ENCODE measurements around the gene FAM131A.

DNA sequence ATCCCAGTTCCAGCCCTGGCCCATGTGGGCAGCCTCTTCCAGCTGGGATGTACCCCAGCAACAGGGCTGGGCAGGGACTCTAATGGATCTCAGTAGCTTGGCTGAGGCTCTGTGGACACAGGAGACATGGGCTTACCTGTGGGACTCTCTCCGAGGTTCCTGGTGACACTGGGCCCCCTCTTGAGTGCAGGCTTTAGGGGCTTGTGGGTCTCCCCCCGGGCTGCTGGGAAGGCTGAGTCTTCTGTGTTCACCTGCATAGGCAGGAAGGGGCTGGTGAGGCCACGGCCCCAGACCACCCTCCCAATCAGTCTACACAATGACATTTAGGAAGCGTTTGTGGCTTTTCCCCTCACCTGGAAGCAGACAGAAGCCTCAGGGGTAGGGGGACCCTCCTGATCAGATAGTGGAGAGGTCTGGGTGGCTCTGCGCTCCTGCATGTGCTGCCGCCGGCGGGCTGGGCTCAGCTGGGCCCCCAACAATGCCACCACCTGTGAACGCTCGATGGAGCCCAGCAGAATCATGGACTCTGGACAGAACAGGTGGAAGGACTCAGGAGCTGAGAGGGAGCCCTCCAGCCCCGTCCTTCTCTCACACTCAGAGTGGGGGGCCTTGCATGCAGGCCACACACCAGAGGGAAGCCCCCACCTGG is 15.6 kb downstream of the FAM131A start:
- TF ChIP-seq CTCF (conservative IDR thresholded peaks at IDR 0.05; ENCODE audit: low read length) (no peak), EZH2phosphoT487 (IDR thresholded peaks at IDR 0.05; ENCODE audit: borderline replicate concordance, low read depth, low read length) (no peak)
